Fibroblast of lung (primary cell): Measurements from ENCODE around the gene CRABP1.

ENCODE experiments used
- EZH2 ChIP-seq: IDR thresholded peaks from 2 replicates; pipeline ENCODE4 v1.5.1; 2012; ENCODE audit warnings: low read length, control low read depth, mild to moderate bottlenecking; ENCODE audit errors: missing control alignments
- TF ChIP-seq, protein P1 (sequence below), 2 donors: IDR thresholded peaks in 1 of 2; conservative IDR thresholded peaks in 1 of 2; 1 replicate in 1 of 2; 2 replicates in 1 of 2; pipeline ENCODE4 v1.5.1; 2011 to 2012; ENCODE audit warnings: low read length in 2 of 2, control low read depth in 1 of 2, inconsistent platforms in 1 of 2, low read depth in 1 of 2, mild to moderate bottlenecking in 1 of 2

DNA sequence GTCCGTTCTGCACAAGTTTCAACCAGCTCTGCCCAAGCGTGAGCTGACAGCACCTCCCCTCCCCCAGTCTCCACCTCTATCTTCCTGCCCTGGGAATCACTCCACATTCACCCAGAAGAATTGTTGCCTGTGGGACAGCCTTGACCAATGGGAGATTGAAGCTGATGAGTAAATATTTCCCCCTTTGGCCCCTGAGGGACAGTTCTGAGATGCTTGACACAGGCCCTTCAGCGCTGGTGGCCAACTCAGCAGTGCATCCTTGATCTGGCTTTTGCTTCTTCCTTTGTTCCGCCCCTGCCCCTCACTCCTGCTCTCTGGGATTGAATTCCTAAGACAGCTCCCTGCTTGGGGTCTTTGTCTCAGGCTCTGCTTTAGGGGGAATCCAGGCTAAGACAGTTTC, 27.6 kb upstream of the CRABP1 start:
- TF ChIP-seq, protein P1, sequence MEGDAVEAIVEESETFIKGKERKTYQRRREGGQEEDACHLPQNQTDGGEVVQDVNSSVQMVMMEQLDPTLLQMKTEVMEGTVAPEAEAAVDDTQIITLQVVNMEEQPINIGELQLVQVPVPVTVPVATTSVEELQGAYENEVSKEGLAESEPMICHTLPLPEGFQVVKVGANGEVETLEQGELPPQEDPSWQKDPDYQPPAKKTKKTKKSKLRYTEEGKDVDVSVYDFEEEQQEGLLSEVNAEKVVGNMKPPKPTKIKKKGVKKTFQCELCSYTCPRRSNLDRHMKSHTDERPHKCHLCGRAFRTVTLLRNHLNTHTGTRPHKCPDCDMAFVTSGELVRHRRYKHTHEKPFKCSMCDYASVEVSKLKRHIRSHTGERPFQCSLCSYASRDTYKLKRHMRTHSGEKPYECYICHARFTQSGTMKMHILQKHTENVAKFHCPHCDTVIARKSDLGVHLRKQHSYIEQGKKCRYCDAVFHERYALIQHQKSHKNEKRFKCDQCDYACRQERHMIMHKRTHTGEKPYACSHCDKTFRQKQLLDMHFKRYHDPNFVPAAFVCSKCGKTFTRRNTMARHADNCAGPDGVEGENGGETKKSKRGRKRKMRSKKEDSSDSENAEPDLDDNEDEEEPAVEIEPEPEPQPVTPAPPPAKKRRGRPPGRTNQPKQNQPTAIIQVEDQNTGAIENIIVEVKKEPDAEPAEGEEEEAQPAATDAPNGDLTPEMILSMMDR (conservative IDR thresholded peaks at IDR 0.05 in 1 of 2, IDR thresholded peaks at IDR 0.05 in 1 of 2; ENCODE audit: low read depth in 1 of 2, low read length in 2 of 2) = no peak
- no peak for TF ChIP-seq EZH2
